Measurements from ENCODE around the gene VTI1A. TPM values are rescaled to one million over a fixed set of nuclear protein-coding genes. Genes with fewer than 3 reads are reported as not detected.

Gene VTI1A
- total and polyA plus RNA-seq, 3 donors from 2014 or later: 25.5 to 85.9 (median 63.4) TPM

- no peak for DNase-seq
- Histone ChIP-seq H3K4me3 (no peak overlapping the region), H3K9me3 (no peaks in the 10 kb centered on the region), H3K4me1 (peaks cover 7% of the 10 kb centered on the region), H3K27me3 (no peaks in the 10 kb centered on the region), H3K27ac (no peak overlapping the region), H3K36me3 (ENCODE audit: low read depth, missing control alignments) (no peaks in the 10 kb centered on the region)
- WGBS, 2 donors: 95 to 97% methylated on average over 2 of the region's 2 CpGs
- TF ChIP-seq POLR2A (IDR thresholded peaks at IDR 0.05) (no peak), CTCF (IDR thresholded peaks at IDR 0.05) (no peak)
- intact Hi-C loops (cut with DNase I; ENCODE audit: low total_unique reads): no loop called here
These were observed 160.5 kb downstream of the VTI1A start for GRCh38 chr10:112607506-112607905.

GRCh38 chr10:112613620-112614019 is 166.6 kb downstream of the VTI1A start:
- intact Hi-C loops (cut with DNase I; ENCODE audit: low total_unique reads): no loop called here
- TF ChIP-seq CTCF (IDR thresholded peaks at IDR 0.05): no peak
- no peak for TF ChIP-seq POLR2A (IDR thresholded peaks at IDR 0.05)
- Histone ChIP-seq H3K4me3 (no peak overlapping the region), H3K4me1 (no peaks in the 10 kb centered on the region), H3K27me3 (no peaks in the 10 kb centered on the region), H3K9me3 (no peaks in the 10 kb centered on the region), H3K36me3 (ENCODE audit: low read depth, missing control alignments) (no peaks in the 10 kb centered on the region), H3K27ac (no peak overlapping the region)
- no peak for DNase-seq
- 93 to 95% methylated on average over 7 of the region's 7 CpGs for WGBS, 2 donors

- 88 to 94% methylated on average over 6 of the region's 6 CpGs for WGBS, 2 donors
- no peaks in the 10 kb centered on the region for H3K4me1 ChIP-seq
- intact Hi-C loops (cut with DNase I; ENCODE audit: low total_unique reads): no loop called here
- DNase-seq: no peak
- H3K36me3 ChIP-seq (ENCODE audit: low read depth, missing control alignments): no peaks in the 10 kb centered on the region
- no peaks in the 10 kb centered on the region for H3K9me3 ChIP-seq
- TF ChIP-seq POLR2A (IDR thresholded peaks at IDR 0.05) (no peak), CTCF (IDR thresholded peaks at IDR 0.05) (no peak)
- no peak overlapping the region for H3K4me3 ChIP-seq
- H3K27ac ChIP-seq: no peak overlapping the region
- no peaks in the 10 kb centered on the region for H3K27me3 ChIP-seq
These were observed 167.1 kb downstream of the VTI1A start for GRCh38 chr10:112614072-112614471.

- intact Hi-C loops (cut with DNase I; ENCODE audit: low total_unique reads): no loop called here
- DNase-seq: no peak
- H3K4me1 ChIP-seq: no peaks in the 10 kb centered on the region
- 88 to 91% methylated on average over 1 of the region's 1 CpG for WGBS, 2 donors
- H3K36me3 ChIP-seq (ENCODE audit: low read depth, missing control alignments): no peaks in the 10 kb centered on the region
- no peak for TF ChIP-seq POLR2A (IDR thresholded peaks at IDR 0.05)
- TF ChIP-seq CTCF (IDR thresholded peaks at IDR 0.05): no peak
- no peak overlapping the region for H3K27ac ChIP-seq
- no peaks in the 10 kb centered on the region for H3K9me3 ChIP-seq
- no peaks in the 10 kb centered on the region for H3K27me3 ChIP-seq
- H3K4me3 ChIP-seq: no peak overlapping the region
These were observed 167.6 kb downstream of the VTI1A start for GRCh38 chr10:112614586-112614985.

- WGBS, 2 donors: 92 to 100% methylated on average over 1 of the region's 1 CpG
- TF ChIP-seq POLR2A (IDR thresholded peaks at IDR 0.05): no peak
- TF ChIP-seq CTCF (IDR thresholded peaks at IDR 0.05): no peak
These were observed 168.3 kb downstream of the VTI1A start for GRCh38 chr10:112615269-112615668.

More at GRCh38 chr10:112615269-112615668, 168.3 kb downstream of the VTI1A start:
- intact Hi-C loops (cut with DNase I; ENCODE audit: low total_unique reads): no loop called here
- no peaks in the 10 kb centered on the region for H3K9me3 ChIP-seq
- H3K36me3 ChIP-seq (ENCODE audit: low read depth, missing control alignments): no peaks in the 10 kb centered on the region
- DNase-seq: no peak
- no peak overlapping the region for H3K4me3 ChIP-seq
- no peaks in the 10 kb centered on the region for H3K27me3 ChIP-seq
- no peaks in the 10 kb centered on the region for H3K4me1 ChIP-seq
- no peak overlapping the region for H3K27ac ChIP-seq
